KMS-11 (cell line): ENCODE results near the gene TEX30.

Source experiments
- H2AFZ ChIP-seq: fragments of 200-600 bp; sonication (generic); 2 replicates; pipeline ENCODE4 v1.6.1; 2016; ENCODE audit warnings: antibody characterized with exemption, mixed run types, low read depth
- H3K27ac ChIP-seq: fragments of 200-600 bp; sonication (generic); 2 replicates; pipeline ENCODE4 v1.6.1; 2016; ENCODE audit warnings: mild to moderate bottlenecking, mixed run types
- H3K27me3 ChIP-seq: fragments of 200-600 bp; sonication (generic); 2 replicates; pipeline ENCODE4 v1.6.1; 2017; ENCODE audit warnings: mild to moderate bottlenecking, low read depth, mixed run types, moderate library complexity; ENCODE audit not compliant: insufficient read depth
- H3K36me3 ChIP-seq: fragments of 200-600 bp; sonication (generic); 2 replicates; pipeline ENCODE4 v1.6.1; 2017; ENCODE audit warnings: mild to moderate bottlenecking, mixed run types; ENCODE audit not compliant: insufficient read depth
- H3K4me1 ChIP-seq: fragments of 200-600 bp; sonication (generic); 2 replicates; pipeline ENCODE4 v1.6.1; 2016; ENCODE audit warnings: mild to moderate bottlenecking, low read depth, mixed run types; ENCODE audit not compliant: poor library complexity, severe bottlenecking
- H3K4me2 ChIP-seq: fragments of 200-600 bp; sonication (generic); 2 replicates; pipeline ENCODE4 v1.7.0; 2016; ENCODE audit warnings: mild to moderate bottlenecking, mixed run types
- H3K4me3 ChIP-seq: fragments of 200-600 bp; sonication (generic); IDR thresholded peaks from 2 replicates; pipeline ENCODE4 v1.6.1; 2017; ENCODE audit warnings: low read depth, low read length, mixed read lengths; ENCODE audit not compliant: insufficient read depth
- H3K79me2 ChIP-seq: fragments of 200-600 bp; sonication (generic); 2 replicates; pipeline ENCODE4 v1.6.1; 2016; ENCODE audit warnings: low read depth, mixed run types; ENCODE audit not compliant: insufficient read depth
- H3K9ac ChIP-seq: fragments of 200-600 bp; sonication (generic); 2 replicates; pipeline ENCODE4 v1.6.1; 2016; ENCODE audit warnings: mild to moderate bottlenecking, mixed run types
- H4K20me1 ChIP-seq: fragments of 200-600 bp; sonication (generic); 2 replicates; pipeline ENCODE4 v1.6.1; 2016; ENCODE audit warnings: mild to moderate bottlenecking, mixed run types; ENCODE audit not compliant: insufficient read depth
- TF ChIP-seq, protein P1 (sequence below): fragments of 200-600 bp; sonication (generic); conservative IDR thresholded peaks from 2 replicates; pipeline ENCODE4 v1.6.1; 2017; ENCODE audit warnings: low read depth, mild to moderate bottlenecking, antibody characterized with exemption, low read length, moderate library complexity, mixed read lengths

The TEX30 gene

DNA sequence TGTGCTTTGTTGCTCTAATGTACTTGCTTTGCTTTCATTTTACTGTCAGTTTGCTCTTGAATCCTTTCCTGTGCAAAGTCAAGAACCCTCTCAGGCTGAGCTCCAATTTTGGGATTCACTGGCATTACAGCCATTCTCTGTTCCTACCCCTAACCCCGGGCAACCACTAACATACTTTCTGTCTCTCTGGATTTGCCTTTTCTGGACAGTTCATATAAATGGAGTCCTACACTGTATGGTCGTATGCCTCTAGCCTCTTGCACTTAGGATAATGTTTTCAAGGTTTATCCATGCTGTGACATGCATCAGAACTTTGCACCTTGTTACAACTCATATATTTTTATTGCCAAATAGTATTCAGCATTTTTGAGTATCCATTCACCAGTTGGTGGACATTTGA lies 2.7 kb upstream of the TEX30 start:
- Histone ChIP-seq H2AFZ (no peak overlapping the region), H3K4me1 (peaks cover 5% of the 10 kb centered on the region), H3K4me3 (no peak overlapping the region), H3K4me2 (no peak overlapping the region), H3K27ac (no peak overlapping the region), H3K9ac (no peak overlapping the region), H3K79me2 (no peaks in the 10 kb centered on the region), H3K36me3 (no peaks in the 10 kb centered on the region), H4K20me1 (no peaks in the 10 kb centered on the region), H3K27me3 (no peaks in the 10 kb centered on the region)
- TF ChIP-seq, protein P1, sequence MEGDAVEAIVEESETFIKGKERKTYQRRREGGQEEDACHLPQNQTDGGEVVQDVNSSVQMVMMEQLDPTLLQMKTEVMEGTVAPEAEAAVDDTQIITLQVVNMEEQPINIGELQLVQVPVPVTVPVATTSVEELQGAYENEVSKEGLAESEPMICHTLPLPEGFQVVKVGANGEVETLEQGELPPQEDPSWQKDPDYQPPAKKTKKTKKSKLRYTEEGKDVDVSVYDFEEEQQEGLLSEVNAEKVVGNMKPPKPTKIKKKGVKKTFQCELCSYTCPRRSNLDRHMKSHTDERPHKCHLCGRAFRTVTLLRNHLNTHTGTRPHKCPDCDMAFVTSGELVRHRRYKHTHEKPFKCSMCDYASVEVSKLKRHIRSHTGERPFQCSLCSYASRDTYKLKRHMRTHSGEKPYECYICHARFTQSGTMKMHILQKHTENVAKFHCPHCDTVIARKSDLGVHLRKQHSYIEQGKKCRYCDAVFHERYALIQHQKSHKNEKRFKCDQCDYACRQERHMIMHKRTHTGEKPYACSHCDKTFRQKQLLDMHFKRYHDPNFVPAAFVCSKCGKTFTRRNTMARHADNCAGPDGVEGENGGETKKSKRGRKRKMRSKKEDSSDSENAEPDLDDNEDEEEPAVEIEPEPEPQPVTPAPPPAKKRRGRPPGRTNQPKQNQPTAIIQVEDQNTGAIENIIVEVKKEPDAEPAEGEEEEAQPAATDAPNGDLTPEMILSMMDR = no peak

DNA sequence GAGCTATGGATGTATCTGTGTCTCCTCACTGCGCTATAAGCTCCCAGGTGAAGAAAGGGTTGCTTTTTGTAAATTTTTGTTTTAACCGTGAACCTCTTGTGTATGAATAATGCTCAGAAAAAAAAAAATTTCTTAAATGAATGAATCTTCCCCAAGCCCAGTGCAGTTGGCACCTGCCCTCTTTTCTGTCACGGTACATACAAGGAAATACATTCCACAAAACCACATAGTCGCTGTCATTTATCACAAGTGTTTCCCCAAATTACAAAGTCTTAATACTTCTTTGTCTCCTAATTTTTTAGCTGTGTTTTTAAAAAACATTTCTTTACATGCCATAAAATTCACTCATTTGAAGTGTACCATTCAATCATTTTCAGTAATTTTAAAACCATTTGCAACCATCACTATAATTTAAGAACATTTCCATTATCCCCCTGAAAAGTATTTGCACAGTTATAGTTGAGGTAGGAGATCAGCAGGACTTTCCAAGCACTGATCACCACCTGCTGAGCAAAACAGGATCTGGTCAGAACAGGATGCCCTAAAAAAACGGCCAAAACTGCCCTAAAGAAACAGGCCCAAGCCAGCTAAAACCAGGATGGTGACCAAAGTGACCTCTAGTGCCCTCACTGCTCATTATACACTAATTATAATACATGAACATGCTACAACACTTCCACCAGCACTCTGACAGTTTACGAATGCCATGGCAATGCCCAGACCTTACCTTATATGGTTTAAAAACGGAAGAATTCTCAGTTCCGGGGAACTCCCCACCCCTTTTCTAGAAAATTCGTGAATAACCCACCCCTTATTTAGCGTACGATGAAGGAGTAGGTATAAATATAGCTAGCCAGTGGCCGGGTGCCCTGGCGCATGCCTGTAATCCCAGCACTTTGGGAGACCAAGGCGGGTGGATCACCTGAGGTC lies 1.3 kb upstream of the TEX30 start:
- H3K27ac ChIP-seq = no peak overlapping the region

DNA sequence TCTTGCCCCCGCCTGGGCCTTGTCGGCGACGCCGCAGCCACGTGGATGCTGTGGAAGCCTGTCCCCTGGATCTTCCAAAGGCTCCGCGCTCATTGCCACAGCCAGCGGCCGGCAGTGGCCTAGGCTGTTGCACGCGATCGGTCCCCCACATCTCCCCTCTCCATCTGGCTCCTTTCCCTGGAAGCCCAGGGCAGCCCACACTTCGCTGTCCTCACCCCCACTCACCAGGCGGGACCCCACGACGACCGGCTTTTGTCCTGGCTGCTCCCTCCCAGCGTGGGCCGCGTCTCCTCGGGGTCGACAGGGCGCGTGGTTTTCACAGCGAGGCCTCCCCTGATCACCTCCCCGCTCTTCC lies 605 bp upstream of the TEX30 start:
- Histone ChIP-seq H3K36me3 (no peaks in the 10 kb centered on the region), H3K4me3 (no peak overlapping the region), H3K4me2 (0 out of 2 replicates have a peak overlapping the region, but pooled peaks have one; percentile 17), H2AFZ (peak overlapping the region; percentile 86; the same call in 1 of the 2 replicates), H3K4me1 (peaks cover 8% of the 10 kb centered on the region), H3K79me2 (no peaks in the 10 kb centered on the region), H3K9ac (peak overlapping the region; percentile 74; the same call in 1 of the 2 replicates), H3K27me3 (no peaks in the 10 kb centered on the region), H3K27ac (0 out of 2 replicates have a peak overlapping the region, but pooled peaks have one; percentile 22), H4K20me1 (no peaks in the 10 kb centered on the region)
- TF ChIP-seq, protein P1 = no peak

More for the DNA sequence above, 1.3 kb upstream of the TEX30 start:
- Histone ChIP-seq H3K27me3 (no peaks in the 10 kb centered on the region), H3K4me2 (no peak overlapping the region), H3K4me3 (no peak overlapping the region), H3K36me3 (no peaks in the 10 kb centered on the region), H4K20me1 (no peaks in the 10 kb centered on the region), H3K4me1 (peaks cover 8% of the 10 kb centered on the region), H3K79me2 (no peaks in the 10 kb centered on the region), H2AFZ (peak overlapping the region; percentile 86; the same call in 1 of the 2 replicates), H3K9ac (no peak overlapping the region)
- TF ChIP-seq, protein P1 = no peak

DNA sequence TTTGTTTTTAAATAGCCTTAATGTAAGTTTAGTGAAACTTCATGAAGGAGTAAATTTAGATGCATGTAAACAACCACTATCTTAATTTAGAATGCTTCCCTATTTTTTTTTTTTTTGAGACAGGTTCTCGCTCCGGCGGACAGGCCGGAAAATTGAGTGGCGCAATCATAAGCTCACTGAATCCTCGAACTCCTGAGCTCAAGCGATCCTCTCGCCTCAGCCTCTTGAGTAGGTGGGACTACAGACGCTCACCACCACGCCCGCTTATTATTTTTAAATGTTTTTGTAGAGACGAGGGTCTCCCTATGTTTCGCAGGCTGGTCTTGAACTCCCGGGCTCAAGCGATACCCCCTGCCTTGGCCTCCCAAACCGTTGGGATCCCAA lies 1.6 kb downstream of the TEX30 start:
- TF ChIP-seq, protein P1 = no peak
- Histone ChIP-seq H3K4me1 (peaks cover 8% of the 10 kb centered on the region), H4K20me1 (no peaks in the 10 kb centered on the region), H3K27ac (no peak overlapping the region), H3K4me2 (no peak overlapping the region), H3K4me3 (no peak overlapping the region), H3K79me2 (no peaks in the 10 kb centered on the region), H2AFZ (no peak overlapping the region), H3K9ac (no peak overlapping the region), H3K27me3 (no peaks in the 10 kb centered on the region), H3K36me3 (no peaks in the 10 kb centered on the region)
